Anterior cingulate cortex (tissue), 58 donors: ENCODE data around the gene HBP1.
"Not testable (repeated sequence)": the region's sequence is repeated elsewhere in the genome, so short reads cannot be mapped to it uniquely, and the experiment has no call there.

Experiments used
- DNase-seq, 58 donors: peaks; one replicate each; lab custom pipeline; 2025; lab: John Stamatoyannopoulos, UW

The HBP1 gene

DNA sequence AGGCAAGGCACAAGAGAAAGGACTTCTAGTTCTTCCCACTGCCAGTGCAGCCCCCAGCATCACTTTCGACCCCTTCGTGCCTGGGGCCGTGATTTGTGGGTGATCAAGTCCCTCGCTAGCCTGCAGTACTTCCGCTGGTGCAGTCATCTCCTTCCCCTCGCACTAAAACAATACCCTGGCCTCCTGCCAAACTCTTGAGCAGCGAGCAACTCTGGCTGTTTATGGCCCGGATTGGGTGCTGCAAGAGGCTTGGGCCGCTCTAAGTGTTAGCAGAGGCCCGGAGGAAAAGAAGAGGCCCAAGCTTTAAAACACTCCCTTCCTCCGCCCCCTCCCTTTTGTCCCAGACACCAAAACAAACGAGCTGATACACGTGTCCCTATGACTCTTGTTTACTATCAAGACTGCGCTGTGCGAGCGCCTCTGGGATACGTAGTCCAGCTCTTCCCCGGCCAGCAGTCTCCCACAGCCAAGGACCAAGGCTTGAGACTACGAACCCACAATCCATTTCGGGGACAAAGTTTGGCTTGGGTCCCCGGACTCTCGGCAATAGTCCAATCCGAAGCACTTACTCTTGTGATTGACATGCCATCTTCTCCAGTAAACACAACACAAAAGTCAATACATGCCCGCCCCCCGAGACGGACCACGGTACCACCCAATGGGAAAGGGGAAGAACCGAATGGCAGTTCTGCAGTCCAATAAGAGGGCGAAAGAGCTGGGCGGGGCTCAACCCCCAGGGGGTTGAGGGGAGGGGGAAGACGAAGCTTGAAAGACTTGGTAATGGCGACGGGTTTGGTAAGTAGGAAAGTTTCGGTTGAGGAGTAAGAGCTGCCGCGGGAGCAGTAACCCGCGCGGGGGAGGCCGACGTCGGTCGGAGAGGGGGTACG lies at the start of gene HBP1:
TSS of gene HBP1 (plus strand) at position 771 of the 887 bp plus-strand sequence. CDS start 10,891 bp downstream, outside the sequence.
- DNase-seq: peak; percentile 89 to 100 (median 99)

GRCh38 chr7:107119376-107120105 lies 49.3 kb upstream of the HBP1 start:
- no peak for DNase-seq

DNA sequence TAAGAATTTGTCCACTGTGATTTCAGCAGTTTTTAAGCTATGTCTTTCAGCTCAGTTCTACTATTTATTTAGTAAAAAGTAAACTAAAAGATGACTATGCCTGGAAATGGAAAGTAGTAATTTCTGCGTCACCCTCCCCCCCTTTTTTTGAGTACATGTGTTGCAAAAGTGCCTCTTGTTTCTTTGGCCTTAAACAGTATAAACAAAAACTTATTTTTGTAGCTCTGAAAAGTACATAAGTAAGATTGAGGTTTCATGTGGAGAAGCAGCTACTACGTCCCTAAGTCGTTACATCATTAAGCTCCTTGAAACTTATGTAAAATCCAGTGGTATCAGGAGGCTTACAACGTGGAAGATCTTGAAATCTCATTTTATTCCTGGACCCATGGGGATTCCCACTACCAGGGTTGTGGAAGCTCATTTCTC lies 46.3 kb upstream of the HBP1 start:
- no peak for DNase-seq

DNA sequence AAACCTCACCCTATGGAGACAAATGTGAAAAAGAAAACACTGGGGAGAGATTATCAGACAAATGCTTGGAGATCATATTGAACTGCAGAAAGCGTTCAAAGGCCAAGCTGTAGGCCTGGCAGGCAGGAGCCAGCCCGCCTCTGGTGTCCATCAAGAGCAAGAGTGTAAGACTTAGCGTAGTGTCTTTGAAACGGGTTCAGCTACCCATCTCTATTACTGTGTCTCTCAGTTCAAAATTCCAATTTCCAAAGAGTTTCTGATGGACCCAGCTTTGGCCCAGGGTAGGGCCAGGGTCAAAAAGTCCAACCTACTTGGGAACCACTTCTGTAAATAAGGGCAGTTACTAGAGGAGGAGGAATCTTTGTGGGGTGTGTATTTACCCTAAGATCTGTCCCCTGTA lies 45.4 kb upstream of the HBP1 start:
- DNase-seq: no peak

DNA sequence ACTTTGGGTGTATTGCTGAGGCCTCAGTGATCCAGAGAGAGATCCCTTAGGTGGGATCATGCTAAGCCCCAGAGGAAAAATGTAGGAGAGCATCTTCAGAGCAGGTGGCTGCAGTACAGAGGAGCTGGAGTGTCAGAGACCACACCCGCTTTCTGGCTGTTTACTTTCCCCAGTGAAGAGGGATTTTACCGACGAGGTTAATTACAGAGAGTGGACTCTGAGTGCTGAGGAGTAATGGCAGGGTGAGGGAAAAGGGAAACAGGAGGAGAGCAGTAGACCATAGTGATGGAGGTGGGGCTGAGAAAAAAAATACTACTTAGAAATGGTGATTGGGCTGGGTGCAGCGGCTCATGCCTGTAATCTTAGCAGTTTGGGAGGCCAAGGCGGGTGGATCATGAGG lies 43.3 kb upstream of the HBP1 start:
- DNase-seq: no peak

DNA sequence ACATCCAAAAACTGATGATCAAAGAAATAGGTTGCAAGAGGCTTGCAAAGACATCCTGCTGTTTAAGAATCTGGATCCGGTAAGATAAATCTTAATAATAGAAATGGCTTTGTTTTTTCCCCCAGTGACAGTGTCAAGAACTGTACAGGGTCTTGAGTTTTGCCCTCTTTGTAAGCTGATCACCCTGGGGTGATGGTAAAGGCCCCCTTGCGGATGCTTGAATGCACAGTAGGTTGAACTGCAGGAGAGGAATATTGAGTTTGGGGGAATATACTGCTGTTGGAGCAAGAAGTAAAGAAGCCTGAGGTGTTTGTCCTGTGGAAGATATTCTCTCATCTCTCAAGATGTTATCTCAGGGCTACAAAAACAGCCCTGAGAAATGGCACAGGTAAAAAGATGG lies 40.6 kb upstream of the HBP1 start:
- DNase-seq: no peak

- DNase-seq: no peak
These were observed 40.1 kb upstream of the HBP1 start for GRCh38 chr7:107128748-107129147.

DNA sequence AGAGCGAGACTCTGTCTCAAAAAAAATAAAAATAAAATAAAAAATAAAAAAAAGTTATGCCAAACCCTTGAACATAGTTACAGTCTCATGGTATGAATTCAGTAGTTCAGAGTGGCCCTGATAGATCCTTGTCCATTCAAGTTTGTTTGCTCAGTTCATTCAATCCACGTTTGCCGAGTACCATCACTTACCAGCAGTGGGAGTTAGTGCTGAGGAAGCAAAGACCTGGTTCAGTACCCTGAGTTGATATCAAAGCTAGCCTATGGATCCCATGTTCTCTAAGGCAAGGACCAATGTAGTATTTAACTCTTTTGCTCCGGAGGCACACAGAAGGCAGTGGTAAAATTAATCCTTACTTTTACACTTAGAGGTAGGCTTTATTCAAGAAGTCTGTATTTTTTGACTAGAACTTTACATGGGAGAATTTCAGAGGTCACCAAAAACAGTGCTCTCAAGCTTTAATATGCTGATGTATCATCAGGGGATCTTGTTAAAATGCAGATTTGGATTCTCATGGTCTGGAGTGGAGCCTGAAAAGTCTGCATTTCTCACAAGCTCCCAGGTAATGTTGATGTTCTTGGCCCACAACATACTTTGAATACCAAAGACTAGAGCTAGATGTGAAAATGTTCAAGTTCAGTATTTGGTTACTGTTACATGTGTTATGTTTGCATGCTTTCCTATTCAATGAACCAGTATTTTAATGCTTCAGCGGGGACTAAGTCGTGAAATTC lies 38.1 kb upstream of the HBP1 start:
- no peak for DNase-seq

DNA sequence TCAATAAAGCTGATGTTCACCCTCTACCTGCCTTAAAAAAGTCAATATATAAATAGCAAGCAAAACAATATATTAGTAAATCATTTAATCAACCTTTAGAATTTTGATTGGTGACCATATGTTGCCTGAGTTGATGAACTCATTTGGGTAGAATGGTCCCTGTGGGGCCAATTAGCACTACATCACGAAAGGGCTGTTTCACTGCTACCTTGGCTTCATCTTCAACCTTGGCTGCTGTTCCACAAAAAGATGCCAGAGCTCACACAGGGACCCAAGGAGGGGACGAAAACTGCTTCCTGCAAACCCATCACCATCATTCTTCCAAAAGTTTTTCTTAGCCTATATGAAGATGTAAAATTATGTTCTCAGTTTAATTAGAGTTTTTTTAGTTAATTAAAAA lies 35.4 kb upstream of the HBP1 start:
- no peak for DNase-seq

- DNase-seq: no peak
These were observed 29.9 kb upstream of the HBP1 start for GRCh38 chr7:107138696-107139420.

GRCh38 chr7:107143875-107144274 lies 24.9 kb upstream of the HBP1 start:
- not testable (repeated sequence) for DNase-seq

- DNase-seq: no peak
These were observed 23.6 kb upstream of the HBP1 start for GRCh38 chr7:107145067-107145838.

- DNase-seq: peak in 13 of 58 donors; percentile 1 to 37 (median 9)
These were observed 21.1 kb upstream of the HBP1 start for GRCh38 chr7:107147464-107148393.

DNA sequence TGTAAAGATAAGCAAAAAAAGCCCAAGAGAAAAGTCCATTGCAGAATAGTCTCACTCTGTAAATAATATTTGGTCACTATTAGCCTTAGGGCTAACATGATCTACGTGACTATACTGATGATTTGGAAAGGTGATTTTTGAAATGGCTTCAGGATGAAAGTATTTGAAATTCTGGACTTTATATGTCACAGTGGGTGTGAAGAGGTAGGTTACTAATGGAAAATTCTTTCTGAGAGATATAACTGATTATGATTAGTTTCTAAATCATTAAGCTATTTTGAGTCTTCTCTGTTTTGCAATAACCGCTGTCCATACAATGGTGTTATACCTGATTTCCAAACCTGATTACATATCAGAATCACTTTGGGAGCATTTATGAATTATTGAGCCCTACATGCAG lies 20.1 kb upstream of the HBP1 start:
- no peak for DNase-seq

DNA sequence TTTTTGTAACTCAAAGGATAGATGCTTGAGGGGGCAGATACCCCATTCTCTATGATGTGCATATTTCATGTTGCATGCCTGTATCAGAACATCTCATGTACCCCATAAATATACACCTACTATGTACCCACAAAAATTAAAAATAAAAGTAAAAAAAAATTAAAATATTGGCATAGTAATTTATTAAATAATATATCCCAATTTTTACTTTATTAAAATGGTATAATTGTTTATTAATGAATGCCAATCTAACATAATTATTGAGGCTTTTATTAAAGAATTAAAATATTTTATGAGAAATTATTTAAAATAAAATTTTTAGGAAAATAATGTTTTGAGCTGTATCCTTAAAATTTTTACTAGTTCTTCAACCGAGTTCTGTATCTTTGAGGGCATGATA lies 18.9 kb upstream of the HBP1 start:
- DNase-seq: no peak

DNA sequence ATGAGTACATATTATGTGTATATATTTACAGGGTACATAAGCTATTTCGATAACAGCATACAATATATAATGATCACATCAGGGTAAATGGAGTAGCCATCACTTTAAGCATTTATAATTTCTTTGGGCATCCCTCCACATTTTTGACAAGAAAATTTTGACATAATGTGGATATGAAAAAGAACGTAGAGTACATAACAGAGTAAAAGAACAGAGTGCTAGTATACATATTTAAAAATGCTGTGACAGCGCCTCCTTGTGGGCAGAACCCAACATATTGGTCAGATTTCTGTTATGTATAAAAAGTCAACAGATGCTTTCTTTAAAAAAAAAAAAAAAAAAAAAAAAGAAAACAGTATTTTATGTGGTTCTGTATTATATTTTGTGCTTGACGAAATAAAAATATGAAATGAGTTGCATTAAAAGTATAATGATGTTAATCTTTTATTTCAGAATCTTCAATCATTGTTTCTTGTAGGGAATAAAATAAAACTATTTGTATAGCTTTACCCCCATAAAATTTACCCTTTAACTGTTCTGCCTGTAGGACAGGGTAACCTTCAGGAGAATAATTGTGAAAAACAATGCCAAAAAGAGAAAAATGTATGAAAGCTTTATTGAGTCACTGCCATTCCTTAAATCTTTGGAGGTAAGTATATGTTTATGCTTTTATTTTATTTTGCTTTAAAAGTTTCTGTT lies 18.3 kb upstream of the HBP1 start:
- DNase-seq: peak in 29 of 58 donors; percentile 4 to 85 (median 32)

GRCh38 chr7:107151538-107151937 lies 17.3 kb upstream of the HBP1 start:
- DNase-seq: no peak

DNA sequence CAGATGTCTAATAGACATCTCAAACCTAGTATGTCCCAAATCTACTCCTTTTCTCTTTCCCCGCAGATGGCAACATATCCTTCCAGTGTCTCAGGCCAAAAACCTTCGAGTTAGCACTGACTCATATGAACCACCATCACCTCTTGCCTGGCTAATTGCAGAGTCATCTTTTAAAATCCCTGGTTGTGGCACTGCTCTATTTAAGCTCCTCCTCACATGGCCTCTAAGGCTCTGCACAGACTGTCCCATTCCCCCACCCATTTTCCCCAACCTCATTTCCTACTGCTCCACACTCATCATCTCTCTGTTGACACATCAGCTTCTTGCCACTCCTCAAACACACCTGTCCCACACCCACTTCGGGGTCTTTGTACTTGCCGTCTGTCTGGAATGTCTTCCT lies 16.8 kb upstream of the HBP1 start:
- no peak for DNase-seq
